Hematopoietic multipotent progenitor cell treated with erythropoietin and hydrocortisone succinate and interleukin-3 and kit ligand, for 17 days (in vitro differentiated cells): ENCODE data around the gene INSYN1.
"Not testable (repeated sequence)": the region's sequence is repeated elsewhere in the genome, so short reads cannot be mapped to it uniquely, and the experiment has no call there.

Source experiments
- DNase-seq: peaks from one replicate; pipeline ENCODE4 v3.0.0-alpha.2; 2015; ENCODE audit warnings: low spot score

The INSYN1 gene

DNA sequence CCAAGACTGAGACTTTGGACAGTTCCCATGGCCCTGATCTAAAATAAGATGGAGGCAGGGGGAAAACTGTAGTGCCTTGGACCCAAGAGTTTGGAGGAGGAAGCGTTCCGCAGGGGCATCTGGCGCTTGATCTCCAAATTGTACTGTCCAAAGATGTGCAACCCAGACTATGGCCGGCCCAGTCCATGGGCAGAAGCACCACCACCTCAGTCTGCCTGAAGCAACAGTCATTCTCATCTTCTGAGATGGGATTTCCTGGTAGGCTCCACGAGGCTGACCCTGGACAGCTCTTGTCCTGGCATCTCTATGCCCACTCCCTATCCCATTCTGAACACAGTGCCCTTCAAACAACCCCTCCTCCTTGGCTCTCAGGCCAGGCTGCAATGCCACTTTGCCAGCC is 3.6 kb downstream of the INSYN1 start:
- DNase-seq: no peak

DNA sequence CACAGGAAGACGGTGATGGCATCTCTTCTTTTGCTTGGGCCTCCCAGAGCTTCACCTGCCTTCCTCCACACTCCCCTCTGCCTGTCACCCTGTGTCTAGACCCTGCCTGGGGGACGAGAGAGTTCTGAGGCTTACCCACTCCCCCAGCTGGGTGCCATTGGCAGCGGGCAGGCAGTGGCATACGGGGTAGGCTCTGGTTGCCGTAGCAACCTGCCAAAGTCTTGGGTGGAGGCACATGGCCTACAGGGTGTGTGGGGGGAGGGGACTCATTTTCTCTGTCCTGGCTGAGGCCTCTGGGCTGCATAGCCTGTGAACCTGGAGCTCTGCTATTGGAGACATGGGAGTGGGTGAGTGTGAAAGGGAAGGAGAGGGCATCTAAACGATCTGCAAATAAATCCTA is 4.4 kb downstream of the INSYN1 start:
- DNase-seq: no peak

DNA sequence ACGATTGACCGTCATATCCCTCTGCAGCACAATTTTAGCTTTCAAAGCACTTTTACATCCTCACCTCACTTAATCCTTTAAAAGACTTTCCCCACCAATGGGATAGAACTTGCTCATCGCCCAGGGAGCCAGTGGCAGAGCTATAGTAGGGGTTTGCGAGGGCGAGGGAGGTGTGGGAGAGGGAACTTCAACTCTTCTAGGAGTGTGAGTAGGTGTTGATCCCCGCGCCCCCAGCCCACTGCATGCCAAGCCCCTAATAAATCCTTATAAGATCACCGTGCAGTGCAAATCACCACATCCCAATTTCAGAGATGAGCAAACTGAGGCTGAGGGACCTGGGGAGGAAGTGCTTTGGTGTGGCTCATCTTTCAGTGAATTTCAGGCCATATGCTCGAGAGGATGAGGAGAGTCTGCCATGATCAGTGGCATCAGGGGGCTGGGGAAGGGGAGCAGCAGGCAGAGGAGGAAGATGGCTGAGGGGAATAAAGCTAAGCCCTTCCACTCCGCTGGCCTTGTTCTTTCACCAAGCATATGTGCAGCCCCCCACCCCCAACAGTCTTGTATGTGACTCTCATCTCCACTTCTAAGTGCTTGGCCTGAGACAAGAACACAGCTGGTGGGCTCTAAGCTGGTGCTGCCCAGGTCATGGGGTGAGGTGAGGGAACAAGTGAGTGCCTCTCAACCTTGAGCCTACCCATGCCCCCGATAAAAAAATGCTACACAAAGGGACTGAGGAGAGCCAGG is 5.1 kb downstream of the INSYN1 start:
- no peak for DNase-seq

DNA sequence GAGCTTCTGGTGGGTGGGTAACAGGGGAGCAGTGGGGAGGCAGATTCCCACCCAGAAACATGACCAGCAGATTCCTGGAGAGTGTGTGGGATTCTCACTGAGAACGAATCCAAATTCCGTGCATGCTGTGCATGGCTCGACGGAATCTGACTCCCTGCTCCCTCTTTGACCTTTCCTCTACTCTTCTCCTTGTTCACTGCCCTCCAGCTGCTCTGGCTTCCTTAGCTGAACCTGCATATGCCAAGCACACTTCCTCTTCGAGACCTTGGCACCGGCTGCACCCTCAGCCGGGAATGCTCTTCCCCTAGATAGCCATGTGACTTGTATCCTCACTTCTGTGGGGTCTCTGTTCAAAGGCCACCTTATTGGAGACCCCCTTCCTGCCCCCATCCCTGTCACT is 6.3 kb downstream of the INSYN1 start:
- no peak for DNase-seq

DNA sequence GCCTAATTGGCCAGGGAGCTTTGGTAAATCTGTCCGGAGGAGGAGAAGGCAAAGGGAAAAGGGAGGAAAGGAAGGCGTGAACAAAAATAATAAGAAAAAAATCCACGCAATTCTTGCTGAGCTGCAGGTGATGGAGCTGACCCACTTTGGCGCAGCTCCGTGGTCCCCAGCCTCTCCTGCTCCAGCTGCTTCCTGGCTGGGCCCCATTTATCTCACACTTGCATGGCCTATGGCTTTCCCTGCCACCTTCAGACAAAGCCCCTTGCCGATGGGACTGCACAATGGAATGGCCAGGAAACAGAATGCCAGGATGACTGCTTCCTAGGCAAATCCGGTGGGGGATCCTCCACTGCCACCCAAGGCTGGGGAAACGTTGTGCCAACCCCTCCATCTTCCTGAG is 6.9 kb downstream of the INSYN1 start:
- DNase-seq: no peak

DNA sequence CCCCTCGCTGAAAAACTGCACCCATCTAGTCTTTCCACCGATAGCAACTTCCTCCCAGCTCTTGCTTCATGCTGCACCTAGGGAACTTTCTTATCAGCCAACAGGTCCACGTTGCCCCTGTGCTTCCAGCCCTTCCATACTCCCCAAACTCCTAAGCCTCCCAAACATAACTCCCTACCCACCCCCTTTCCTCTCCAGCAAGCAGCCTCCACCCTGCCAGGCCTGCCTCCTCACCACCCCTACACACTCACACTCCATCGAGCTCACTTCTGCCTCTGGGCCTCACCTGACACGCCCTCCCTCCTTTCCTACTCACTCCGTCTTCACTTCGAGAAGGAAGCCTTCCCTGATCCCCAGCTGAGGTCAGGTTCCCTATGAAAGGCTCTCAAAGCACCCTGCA is 8.1 kb downstream of the INSYN1 start:
- DNase-seq: no peak

DNA sequence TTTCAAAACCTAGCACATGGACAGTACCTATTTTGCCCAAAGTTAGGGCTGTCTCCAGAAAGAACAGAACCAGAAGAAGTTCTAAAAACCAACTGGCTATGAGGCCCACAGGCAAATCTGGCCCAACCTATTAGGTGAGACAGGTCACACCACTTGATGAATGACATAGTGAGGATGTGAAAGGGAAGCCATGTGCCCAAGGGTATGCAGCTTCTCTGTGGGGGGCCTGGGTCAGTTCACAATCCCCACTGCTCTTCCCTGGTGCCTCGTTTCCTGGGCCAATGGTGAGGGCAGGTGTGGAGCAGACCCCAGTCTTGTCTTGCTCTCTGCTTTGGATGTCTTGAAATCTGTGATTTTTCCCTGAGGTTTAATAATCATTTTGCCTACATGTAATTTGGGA is 8.9 kb downstream of the INSYN1 start:
- no peak for DNase-seq

DNA sequence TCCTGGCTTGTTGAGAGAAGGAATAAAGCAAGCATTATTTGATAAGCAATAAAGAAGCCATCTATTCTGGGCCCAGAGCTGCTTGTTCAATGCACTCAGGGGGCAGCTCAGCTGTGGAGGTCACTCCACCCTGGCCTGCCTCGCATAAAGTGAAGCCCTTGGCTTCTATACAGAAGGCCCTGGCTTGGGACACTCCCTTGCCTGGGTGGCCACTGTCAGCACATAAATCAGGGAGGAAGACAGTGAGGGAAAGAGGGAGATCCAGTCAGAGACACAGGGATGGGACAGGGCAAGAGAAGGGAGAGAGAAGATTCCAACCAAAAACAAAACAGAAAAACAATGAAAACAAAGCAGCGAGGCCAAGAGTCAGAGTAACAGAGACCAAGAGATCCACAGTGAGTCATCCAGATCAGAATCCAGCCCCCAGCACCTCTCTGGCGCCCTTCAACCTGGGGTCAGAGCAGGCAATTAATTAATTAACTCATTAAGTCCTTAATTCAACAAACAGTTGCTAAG is 11.8 kb downstream of the INSYN1 start:
- no peak for DNase-seq

DNA sequence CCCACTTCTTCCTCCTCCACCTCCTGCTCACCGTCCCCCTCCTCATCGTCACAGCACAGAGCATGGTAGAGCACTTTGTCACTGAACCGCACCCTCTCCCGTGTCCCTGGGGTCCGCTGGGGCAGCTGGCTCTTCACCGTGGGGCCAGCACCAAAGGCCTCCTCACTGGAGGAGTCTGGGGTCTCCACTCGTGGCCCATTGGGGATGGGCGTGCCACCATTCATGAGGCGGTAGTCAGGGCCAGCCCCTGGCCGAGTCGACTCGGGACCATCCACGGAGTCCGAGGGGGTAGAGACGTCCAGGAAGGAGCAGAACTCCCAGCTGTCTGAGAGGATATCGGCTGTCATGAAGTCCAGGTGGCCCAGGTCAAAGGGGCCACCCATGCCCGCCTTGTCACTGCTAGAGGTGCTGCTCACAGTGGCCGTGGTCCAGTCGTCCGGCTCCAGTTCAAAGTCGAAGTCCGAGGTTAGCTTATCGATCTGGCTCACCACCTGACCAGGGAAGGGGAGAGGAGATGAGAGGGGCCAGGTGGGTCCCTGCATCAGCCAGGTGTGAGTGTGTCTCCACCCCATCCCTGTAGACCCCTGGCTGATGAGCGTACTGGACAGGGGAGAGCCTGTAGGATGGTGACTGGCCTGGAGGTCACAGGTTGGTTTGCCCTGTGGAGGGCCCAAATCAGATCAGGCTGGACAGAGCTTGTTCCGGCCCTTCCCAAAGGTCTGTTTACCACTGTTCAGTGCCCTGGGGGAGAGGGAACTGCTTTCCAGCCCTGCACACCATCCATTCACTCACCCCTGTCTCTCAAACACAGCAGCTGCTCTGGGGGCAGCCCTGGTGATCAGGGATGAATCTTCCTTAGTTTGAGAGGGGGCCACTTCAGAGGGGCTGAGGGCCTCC is 12.8 kb downstream of the INSYN1 start:
- DNase-seq: no peak

DNA sequence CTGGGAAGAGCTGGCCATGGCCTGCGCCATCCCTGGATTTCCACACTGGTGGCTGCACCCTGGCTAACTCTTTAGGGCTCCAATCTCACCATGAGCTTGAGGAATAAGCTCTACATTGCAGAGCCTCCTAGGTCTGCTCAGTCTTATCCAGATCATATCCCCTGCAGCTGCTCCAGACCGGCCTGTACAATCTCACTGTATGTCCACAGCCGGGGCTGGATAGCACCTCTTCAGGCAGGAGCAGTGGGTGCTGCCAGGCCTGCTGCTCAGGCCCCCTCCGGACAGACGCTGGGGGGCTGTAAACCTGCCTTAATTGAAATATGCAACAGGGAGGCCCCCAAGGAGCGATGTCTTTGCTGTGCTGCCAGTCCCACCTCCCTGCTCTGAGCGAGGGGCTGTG is 15.6 kb downstream of the INSYN1 start:
- no peak for DNase-seq

DNA sequence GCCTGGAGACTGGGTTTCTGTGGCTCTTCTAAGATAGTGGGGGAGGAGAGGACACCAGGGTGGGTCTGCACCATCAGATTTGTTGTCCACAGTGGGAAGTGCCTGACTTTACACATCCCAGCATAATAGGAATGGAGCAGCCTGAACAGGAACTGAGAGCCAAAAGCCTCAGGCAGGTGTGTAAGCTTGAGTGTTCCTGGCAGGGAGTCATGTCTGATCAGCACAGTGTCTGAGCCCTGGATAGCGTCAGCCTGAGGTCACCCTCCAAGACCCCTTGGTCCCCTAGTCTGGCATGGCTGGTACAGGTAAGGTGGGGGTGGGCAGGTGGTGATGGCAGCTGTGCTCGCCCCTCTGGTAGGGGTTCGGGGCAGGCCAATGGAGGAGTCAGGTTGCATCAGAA is 20.2 kb downstream of the INSYN1 start:
- DNase-seq: no peak

DNA sequence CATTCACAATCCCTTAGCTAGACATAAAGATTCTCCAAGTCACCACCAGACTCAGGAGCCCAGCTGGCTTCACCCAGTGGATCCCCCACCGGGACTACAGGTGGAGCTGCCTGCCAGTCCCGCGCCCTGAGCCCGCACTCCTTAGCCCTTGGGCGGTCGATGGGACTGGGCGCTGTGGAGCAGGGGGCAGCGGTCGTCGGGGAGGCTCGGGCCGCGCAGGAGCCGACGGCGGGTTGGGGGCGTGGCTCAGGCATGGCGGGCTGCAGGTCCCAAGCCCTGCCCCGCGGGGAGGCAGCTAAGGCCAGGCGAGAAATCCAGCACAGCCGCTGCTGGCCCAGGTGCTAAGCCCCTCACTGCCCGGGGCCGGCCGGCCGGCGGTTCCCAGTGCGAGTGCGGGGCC is 21.1 kb downstream of the INSYN1 start:
- not testable (repeated sequence) for DNase-seq

DNA sequence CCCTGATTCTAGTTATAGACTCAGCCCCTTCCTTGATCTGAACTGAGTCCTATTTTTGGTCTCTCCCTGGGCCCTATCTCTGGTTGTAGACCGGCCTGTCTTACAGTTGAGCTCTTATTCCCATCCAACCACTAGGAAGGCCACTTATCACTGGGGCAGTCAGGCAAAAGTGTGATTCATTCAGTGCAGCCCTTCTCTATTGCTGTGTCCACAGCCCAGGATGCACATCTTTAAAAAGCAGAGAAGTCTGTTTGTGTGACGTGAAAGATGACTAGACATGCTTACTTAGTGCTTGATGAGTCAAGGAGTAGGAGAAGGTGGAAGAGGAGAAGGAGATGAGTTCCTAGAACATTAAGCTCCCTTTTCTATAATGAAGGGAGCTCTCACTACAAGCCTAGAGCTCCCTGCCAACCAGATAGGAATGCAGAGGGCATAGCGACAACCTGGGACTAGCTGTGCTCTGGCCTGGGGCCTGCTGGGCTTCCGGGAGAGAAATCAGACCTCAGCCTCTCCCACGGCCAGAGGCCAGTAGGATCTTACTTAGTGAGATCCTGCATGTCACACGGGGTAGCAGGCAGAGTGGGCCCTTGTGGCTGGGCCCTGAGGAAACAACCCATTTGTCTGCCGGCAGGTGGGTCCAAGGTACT is 25.7 kb downstream of the INSYN1 start:
- DNase-seq: no peak

DNA sequence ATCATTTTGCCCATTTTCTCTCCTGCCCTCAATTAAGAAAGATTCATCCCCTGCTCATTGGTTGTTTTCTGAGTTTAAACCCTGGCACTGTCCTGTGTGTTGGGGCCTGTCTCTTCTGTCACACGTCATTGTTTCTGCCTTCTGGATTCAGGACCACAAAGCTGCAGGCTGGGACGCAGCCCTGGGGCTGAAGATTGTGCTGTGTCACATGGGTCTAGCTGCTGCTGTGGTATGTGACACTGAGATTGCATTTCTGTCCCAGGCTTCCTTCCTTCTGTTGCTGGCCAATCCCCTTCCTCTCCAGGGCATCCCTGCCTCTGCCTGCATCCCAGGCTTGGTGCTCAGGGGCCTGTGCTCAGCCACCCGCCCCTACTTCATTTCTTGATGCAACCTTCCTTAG is 28.9 kb downstream of the INSYN1 start:
- no peak for DNase-seq

DNA sequence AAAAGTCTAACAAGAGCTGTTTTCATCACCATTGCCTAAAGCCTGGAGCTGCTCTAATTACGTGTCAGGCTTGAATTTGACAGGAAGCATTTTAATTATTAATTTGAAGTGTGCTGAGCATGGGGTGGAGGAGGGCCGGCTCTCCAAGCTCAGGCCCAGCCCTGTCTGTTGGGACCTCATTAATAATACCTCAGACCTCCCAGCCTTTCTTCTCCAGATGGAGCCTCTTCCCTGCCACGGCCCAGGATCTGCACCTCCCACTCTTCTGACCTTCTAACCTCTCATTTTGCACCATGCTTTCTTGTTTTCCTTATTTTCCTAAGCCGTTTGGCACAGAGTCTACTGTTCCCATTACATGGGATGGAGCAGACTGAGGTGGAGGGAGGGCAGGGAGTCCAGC is 30.0 kb downstream of the INSYN1 start:
- DNase-seq: no peak

DNA sequence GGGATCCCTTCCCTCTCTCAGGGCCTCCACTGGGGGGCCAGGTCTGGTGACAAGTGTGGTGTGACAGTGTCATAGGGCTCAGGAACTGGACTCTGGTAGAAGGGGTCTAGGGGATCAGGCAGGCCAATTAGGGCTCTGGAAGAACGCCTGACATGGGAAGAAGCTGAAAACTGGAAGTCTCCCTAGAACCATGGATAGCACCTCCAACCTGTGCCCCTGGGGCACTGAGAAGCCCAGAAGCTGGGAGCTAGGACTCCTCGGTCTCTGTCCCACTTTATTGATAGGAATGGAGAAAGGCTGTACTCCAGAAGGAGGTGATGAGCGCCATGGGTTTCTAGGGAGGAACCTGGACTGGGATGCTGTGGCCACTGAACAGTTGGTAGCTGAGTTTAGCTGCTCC is 30.7 kb downstream of the INSYN1 start:
- DNase-seq: no peak

DNA sequence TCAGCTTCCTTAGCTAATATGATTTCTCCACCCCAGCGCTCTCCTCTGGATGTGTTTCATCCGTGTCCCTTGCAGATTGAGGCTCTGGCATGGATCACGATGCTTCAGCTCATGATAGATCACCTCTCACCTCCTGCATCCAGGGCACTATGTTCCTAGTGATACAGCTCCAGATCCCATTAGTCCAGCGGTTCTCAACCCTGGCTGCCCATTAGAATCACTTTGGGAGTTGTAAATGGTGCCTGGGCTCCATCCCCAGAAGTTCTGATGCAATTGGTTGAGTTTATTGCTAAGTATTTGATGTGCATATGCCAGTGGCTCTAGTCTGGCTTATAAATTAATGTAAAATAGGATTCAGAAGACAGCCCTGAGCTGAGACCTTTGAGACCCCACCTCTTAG is 34.5 kb downstream of the INSYN1 start:
- no peak for DNase-seq

DNA sequence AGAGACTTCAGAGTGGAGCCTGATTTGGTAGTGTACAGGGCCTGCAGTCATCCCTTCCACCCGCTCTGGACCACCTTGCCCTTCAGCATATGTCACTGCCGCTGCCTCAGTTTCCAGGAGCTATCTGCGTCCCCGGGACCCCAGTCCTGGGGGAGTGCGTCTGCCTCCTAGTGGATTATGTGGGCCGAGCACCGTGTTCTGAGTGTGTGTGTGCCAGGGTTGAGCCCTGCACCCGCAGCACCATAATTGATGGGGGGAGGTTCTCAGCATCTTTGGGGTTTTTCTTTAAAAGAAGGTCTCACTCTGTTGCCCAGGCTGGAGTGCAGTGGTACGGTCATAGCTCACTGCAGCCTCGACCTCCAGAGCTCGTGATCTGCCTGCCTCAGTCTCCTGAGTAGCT is 35.3 kb downstream of the INSYN1 start:
- DNase-seq: no peak

DNA sequence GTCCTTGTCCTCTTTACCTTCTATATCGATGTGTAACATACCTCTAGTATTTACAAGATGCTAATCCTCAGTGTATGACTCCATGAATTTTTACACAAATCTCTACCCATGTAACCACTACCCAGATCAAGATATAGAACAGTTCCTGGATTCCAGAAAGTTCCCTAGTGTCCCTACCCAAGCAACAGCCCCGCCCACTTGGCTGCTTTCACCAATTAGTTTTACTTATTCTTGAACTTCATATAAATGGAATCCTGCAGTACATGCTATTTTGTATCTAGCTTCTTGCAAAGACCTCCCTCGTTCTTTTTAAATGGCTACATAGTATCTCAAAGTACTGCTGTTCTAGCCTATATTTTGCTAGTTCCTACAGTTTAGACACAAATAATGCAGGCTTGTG is 35.9 kb downstream of the INSYN1 start:
- no peak for DNase-seq

DNA sequence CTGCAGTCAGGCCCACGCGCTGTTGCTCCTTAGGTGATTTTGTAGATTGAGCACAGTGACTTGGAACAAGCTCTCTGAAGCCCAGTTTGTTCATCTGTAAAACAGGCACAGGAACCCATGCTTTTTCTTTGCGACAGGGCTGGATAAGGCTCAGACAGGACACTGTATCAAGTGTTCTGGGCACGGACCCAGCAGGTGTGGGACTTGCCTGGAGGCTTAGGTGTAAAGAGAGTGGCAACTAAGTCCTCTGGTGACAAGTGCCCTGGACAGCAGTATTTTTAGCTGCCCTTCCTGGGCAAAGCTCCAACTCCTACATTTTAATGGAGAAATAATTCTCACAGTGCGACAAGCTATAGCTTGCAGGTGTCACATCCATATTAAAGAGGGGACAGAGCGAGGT is 36.7 kb downstream of the INSYN1 start:
- no peak for DNase-seq

DNA sequence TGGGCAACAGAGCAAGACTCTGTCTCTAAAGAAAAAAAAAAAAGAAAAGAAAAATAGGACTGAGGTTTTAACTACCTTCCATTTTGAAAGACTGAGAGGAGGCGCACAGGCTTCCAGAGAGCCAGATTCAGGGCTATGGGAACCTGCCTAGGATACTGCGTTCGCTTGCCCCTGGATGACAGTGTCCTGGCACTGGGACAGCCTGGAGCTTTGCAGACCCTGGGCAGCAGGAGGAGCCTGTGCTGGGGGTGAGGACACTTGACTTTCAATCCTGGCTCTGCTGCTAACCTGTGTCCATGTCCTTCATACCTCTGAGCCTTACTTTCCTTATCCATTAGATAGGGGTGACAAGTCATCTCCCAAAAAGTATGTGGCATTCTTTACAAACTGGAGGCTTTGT is 37.7 kb downstream of the INSYN1 start:
- no peak for DNase-seq

DNA sequence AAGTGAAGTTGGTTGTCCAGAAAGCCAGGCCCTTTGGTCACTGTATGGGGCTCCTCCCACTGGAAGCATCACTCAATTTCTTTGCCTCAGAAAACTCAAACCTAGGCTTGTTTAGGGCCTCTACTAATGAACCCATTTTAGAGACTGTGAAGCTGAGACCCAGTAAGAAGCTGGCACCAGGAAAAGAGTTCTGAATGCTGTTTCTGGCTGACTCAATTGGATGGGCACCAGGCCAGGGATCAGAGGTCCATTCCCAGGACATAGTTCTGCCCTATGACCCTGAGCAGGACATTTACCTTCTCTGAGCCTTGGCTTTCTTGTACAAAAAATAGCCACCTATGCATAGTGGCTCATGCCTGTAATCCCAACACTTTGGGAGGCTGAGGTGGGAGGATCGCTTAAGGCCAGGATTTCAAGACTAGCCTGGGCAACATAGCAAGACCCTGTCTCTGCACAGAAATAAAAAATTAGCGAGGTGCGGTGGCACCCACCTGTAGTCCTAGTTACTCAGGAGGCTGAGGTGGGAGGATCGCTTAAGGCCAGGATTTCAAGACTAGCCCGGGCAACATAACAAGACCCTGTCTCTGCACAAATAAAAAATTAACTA is 38.4 kb downstream of the INSYN1 start:
- DNase-seq: no peak
